H1 (cell line): ENCODE measurements around the gene ME1. TPM values are rescaled to one million over a fixed set of nuclear protein-coding genes. Genes with fewer than 3 reads are reported as not detected.

Experiments used
- CTCF ChIA-PET: fragments of 300-600 bp; sonication (Branson Sonifier 250); formaldehyde crosslinking; loops from one replicate; lab custom pipeline; 2021; ENCODE audit not compliant: partially characterized antibody; lab: Charles Lee
- POLR2A ChIA-PET: fragments of 300-600 bp; sonication (Branson Sonifier 250); formaldehyde crosslinking; loops from one replicate; lab custom pipeline; 2021; ENCODE audit warnings: inconsistent platforms; ENCODE audit not compliant: partially characterized antibody; lab: Charles Lee
- DNase-seq, 2 experiments: peaks; one replicate each; pipeline versions ENCODE4 v3.0.0 to v3.0.0-alpha.2; 2010 to 2022; ENCODE audit warnings: low spot score in 2 of 2, low read depth in 1 of 2, mixed read lengths in 1 of 2
- FAIRE-seq: peaks from 2 replicates; lab custom pipeline; 2011; peaks lifted over from hg19 to GRCh38; lab: Jason Lieb, UNC
- H2AFZ ChIP-seq: 2 replicates; pipeline ENCODE4 v1.8.1; 2012; ENCODE audit warnings: low read length, inconsistent platforms
- H2AK5ac ChIP-seq: 2 replicates; pipeline ENCODE4 v1.6.1; 2013; ENCODE audit warnings: low read depth, low read length
- H2BK120ac ChIP-seq: replicated peaks from 2 replicates; pipeline ENCODE3; 2013; ENCODE audit warnings: low read depth, low read length, inconsistent platforms
- H2BK12ac ChIP-seq: 2 replicates; pipeline ENCODE4 v1.6.1; 2013; ENCODE audit warnings: low read depth, low read length
- H2BK15ac ChIP-seq: 2 replicates; pipeline ENCODE4 v1.6.1; 2013; ENCODE audit warnings: low read length
- H2BK20ac ChIP-seq: 2 replicates; pipeline ENCODE4 v1.6.1; 2013; ENCODE audit warnings: low read length
- H2BK5ac ChIP-seq: 2 replicates; pipeline ENCODE4 v1.6.1; 2013; ENCODE audit warnings: low read depth, low read length
- H3K14ac ChIP-seq: 2 replicates; pipeline ENCODE4 v1.6.1; 2013; ENCODE audit warnings: inconsistent platforms; ENCODE audit not compliant: insufficient read length
- H3K18ac ChIP-seq: 2 replicates; pipeline ENCODE4 v1.6.1; 2013; ENCODE audit warnings: low read length; ENCODE audit errors: extremely low read depth
- H3K23ac ChIP-seq: 2 replicates; pipeline ENCODE4 v1.6.1; 2013; ENCODE audit warnings: inconsistent platforms; ENCODE audit not compliant: insufficient read length
- H3K23me2 ChIP-seq: 2 replicates; pipeline ENCODE4 v1.6.1; 2013; ENCODE audit warnings: low read depth, low read length
- H3K27ac ChIP-seq: 2 replicates; pipeline ENCODE4 v1.6.1; 2011; ENCODE audit warnings: low read depth, low read length, inconsistent platforms
- H3K27me3 ChIP-seq, 4 experiments: replicated peaks in 1 of 4; 1 replicate in 1 of 4; 2 replicates in 3 of 4; pipeline versions ENCODE4 v1.6.1 to v1.8.1; 2011 to 2013; ENCODE audit warnings: low read length in 3 of 4, mild to moderate bottlenecking in 3 of 4, inconsistent platforms in 2 of 4, mixed read lengths in 2 of 4, moderate library complexity in 1 of 4; ENCODE audit not compliant: control insufficient read depth in 3 of 4, insufficient read depth in 3 of 4; ENCODE audit errors: extremely low read depth in 1 of 4
- H3K36me3 ChIP-seq, 4 experiments: 2 replicates each; pipeline versions ENCODE4 v1.6.1 to v1.8.1; 2011 to 2013; ENCODE audit warnings: mild to moderate bottlenecking in 4 of 4, low read length in 3 of 4, moderate library complexity in 2 of 4, control low read depth in 1 of 4, inconsistent platforms in 1 of 4; ENCODE audit not compliant: insufficient read depth in 4 of 4, control insufficient read depth in 2 of 4
- H3K4ac ChIP-seq: replicated peaks from 2 replicates; pipeline ENCODE3; 2013; ENCODE audit warnings: low read length, low read depth, mixed read lengths, inconsistent platforms; ENCODE audit not compliant: insufficient read length
- H3K4me1 ChIP-seq, 4 experiments: replicated peaks in 1 of 4; 1 replicate in 1 of 4; 2 replicates in 3 of 4; pipeline versions ENCODE4 v1.6.1 to v1.8.1; 2011 to 2013; ENCODE audit warnings: low read length in 3 of 4, inconsistent platforms in 2 of 4, mixed read lengths in 1 of 4; ENCODE audit not compliant: insufficient read depth in 4 of 4, control insufficient read depth in 3 of 4
- H3K4me2 ChIP-seq, 2 experiments: 2 replicates each; pipeline versions ENCODE4 v1.6.1 to v1.8.1; 2011 to 2013; ENCODE audit warnings: low read depth in 2 of 2, low read length in 2 of 2, control low read depth in 1 of 2, inconsistent platforms in 1 of 2, mild to moderate bottlenecking in 1 of 2; ENCODE audit not compliant: insufficient read depth in 1 of 2
- H3K4me3 ChIP-seq, 4 experiments: fragments of 200-600, 300-600 bp in 1 of 4; sonication (generic), shearing (Covaris generic), sonication (Bioruptor Twin) in 1 of 4; 2 replicates each; pipeline versions ENCODE4 v1.5.1 to v1.8.1; 2011 to 2016; ENCODE audit warnings: low read length in 4 of 4, low read depth in 3 of 4, control low read depth in 2 of 4, inconsistent platforms in 2 of 4, mild to moderate bottlenecking in 2 of 4, mixed read lengths in 1 of 4, moderate library complexity in 1 of 4; ENCODE audit not compliant: insufficient read depth in 2 of 4; ENCODE audit errors: extremely low read depth in 1 of 4
- H3K56ac ChIP-seq: replicated peaks from 2 replicates; pipeline ENCODE3; 2013; ENCODE audit warnings: low read depth, mild to moderate bottlenecking, mixed read lengths, low read length, inconsistent platforms; ENCODE audit not compliant: insufficient read length
- H3K79me1 ChIP-seq: 2 replicates; pipeline ENCODE4 v1.6.1; 2013; ENCODE audit warnings: low read depth, low read length, control low read depth
- H3K79me2 ChIP-seq, 2 experiments: 2 replicates each; pipeline versions ENCODE4 v1.6.1 to v1.8.1; 2012 to 2013; ENCODE audit warnings: low read length in 2 of 2, mild to moderate bottlenecking in 2 of 2, inconsistent platforms in 1 of 2; ENCODE audit not compliant: insufficient read depth in 2 of 2, control insufficient read depth in 1 of 2
- H3K9ac ChIP-seq, 4 experiments: replicated peaks in 1 of 4; 1 replicate in 1 of 4; 2 replicates in 3 of 4; pipeline versions ENCODE4 v1.6.1 to v1.8.1; 2011 to 2013; ENCODE audit warnings: low read depth in 3 of 4, low read length in 3 of 4, control low read depth in 2 of 4, mild to moderate bottlenecking in 2 of 4, moderate library complexity in 2 of 4, inconsistent platforms in 1 of 4; ENCODE audit errors: extremely low read depth in 1 of 4
- H3K9me3 ChIP-seq, 2 experiments: 2 replicates each; pipeline versions ENCODE4 v1.6.1 to v1.8.1; 2012 to 2013; ENCODE audit warnings: mild to moderate bottlenecking in 2 of 2, moderate library complexity in 2 of 2, control low read depth in 1 of 2, inconsistent platforms in 1 of 2, low read depth in 1 of 2, low read length in 1 of 2, mixed read lengths in 1 of 2; ENCODE audit not compliant: insufficient read depth in 2 of 2
- H4K20me1 ChIP-seq, 2 experiments: replicated peaks in 1 of 2; 2 replicates each; pipeline versions ENCODE3 to v1.8.1; 2011 to 2013; ENCODE audit warnings: inconsistent platforms in 2 of 2, low read length in 2 of 2, mild to moderate bottlenecking in 1 of 2; ENCODE audit not compliant: insufficient read depth in 2 of 2, control insufficient read depth in 1 of 2
- H4K5ac ChIP-seq: 2 replicates; pipeline ENCODE4 v1.6.1; 2013; ENCODE audit warnings: low read length, low read depth, mixed read lengths, inconsistent platforms; ENCODE audit not compliant: insufficient read length
- H4K8ac ChIP-seq: 2 replicates; pipeline ENCODE4 v1.8.0; 2013; ENCODE audit warnings: mild to moderate bottlenecking, moderate library complexity, low read length, inconsistent platforms; ENCODE audit not compliant: insufficient read depth; ENCODE audit errors: extremely low read depth
- H4K91ac ChIP-seq: replicated peaks from 2 replicates; pipeline ENCODE3; 2013; ENCODE audit warnings: low read length, mixed read lengths, inconsistent platforms; ENCODE audit not compliant: insufficient read length
- ASH2L ChIP-seq: fragments of 200-600, 300-600 bp; sonication (generic); IDR thresholded peaks from one replicate; pipeline ENCODE4 v1.7.1; 2017; ENCODE audit warnings: low read length
- BCL11A ChIP-seq, 2 experiments: IDR thresholded peaks; one replicate each; pipeline ENCODE4 v1.6.1; 2011; ENCODE audit warnings: low read depth in 2 of 2, low read length in 2 of 2, mild to moderate bottlenecking in 2 of 2
- CTBP2 ChIP-seq: IDR thresholded peaks from 2 replicates; pipeline ENCODE4 v1.7.0; 2011; ENCODE audit warnings: borderline replicate concordance, mild to moderate bottlenecking, moderate library complexity, mixed read lengths, low read length; ENCODE audit not compliant: insufficient read depth, insufficient read length
- FOSL1 ChIP-seq: IDR thresholded peaks from 2 replicates; pipeline ENCODE4 v1.6.1; 2011; ENCODE audit warnings: mild to moderate bottlenecking, low read depth, low read length, moderate library complexity; ENCODE audit not compliant: insufficient read depth
- HDAC2 ChIP-seq, 2 experiments: fragments of 300-600 bp in 1 of 2; sonication (generic) in 1 of 2; IDR thresholded peaks; 2 replicates each; pipeline ENCODE4 v1.6.1; 2011 to 2012; ENCODE audit warnings: low read depth in 2 of 2, low read length in 2 of 2, mild to moderate bottlenecking in 2 of 2, moderate library complexity in 2 of 2, borderline replicate concordance in 1 of 2, inconsistent platforms in 1 of 2
- JUN ChIP-seq: IDR thresholded peaks from 2 replicates; pipeline ENCODE4 v1.6.1; 2011; ENCODE audit warnings: low read depth, mild to moderate bottlenecking, improper control_type of control experiment, low read length
- POLR2A ChIP-seq, 2 experiments: IDR thresholded peaks; 1 replicate in 1 of 2; 2 replicates in 1 of 2; pipeline ENCODE4 v1.6.1; 2011; ENCODE audit warnings: low read depth in 2 of 2, low read length in 2 of 2, mild to moderate bottlenecking in 2 of 2; ENCODE audit errors: control extremely low read depth in 1 of 2
- SP2 ChIP-seq: IDR thresholded peaks from 2 replicates; pipeline ENCODE4 v1.6.1; 2012; ENCODE audit warnings: mild to moderate bottlenecking, low read length, inconsistent platforms
- SRF ChIP-seq: IDR thresholded peaks from 2 replicates; pipeline ENCODE4 v1.6.1; 2011; ENCODE audit warnings: mild to moderate bottlenecking, low read depth, low read length, moderate library complexity
- TAF7 ChIP-seq: optimal IDR thresholded peaks from 2 replicates; pipeline ENCODE3; 2011; ENCODE audit warnings: low read depth, mild to moderate bottlenecking, inconsistent platforms, low read length, moderate library complexity, borderline replicate concordance
- TEAD4 ChIP-seq: IDR thresholded peaks from 2 replicates; pipeline ENCODE4 v1.6.1; 2012; ENCODE audit warnings: low read depth, low read length, inconsistent platforms, mixed read lengths
- WGBS, 2 experiments: shearing (Covaris generic) in 1 of 2; methylation state at CpG; one replicate each; pipeline versions ENCODE4 v1.1.6 to v1.1.7; 2013 to 2015; ENCODE audit warnings: low lambda C conversion rate in 2 of 2, mixed read lengths in 2 of 2, inconsistent platforms in 1 of 2, low coverage in 1 of 2, missing lambda C conversion rate in 1 of 2; ENCODE audit not compliant: insufficient replicate concordance in 2 of 2, insufficient coverage in 1 of 2, insufficient read length in 1 of 2; ENCODE audit errors: extremely low coverage in 1 of 2, missing lambda C conversion rate in 1 of 2; 5-methylcytosine and 5-hydroxymethylcytosine counted together
- polyA plus RNA-seq, 7 experiments: library from polyadenylated mRNA; depleted of rRNA in 3 of 7; stranded (reverse) in 5 of 7; unstranded in 2 of 7; fragments of >200 nt in 5 of 7; fragments of 200-250 nt in 2 of 7; gene quantifications; 1 replicate in 5 of 7; 2 replicates in 1 of 7; 4 replicates in 1 of 7; pipeline versions ENCODE4 v1.2.1 to v1.2.3, GENCODE V29; 2011 to 2013; ENCODE audit warnings: missing spikeins in 2 of 7, mixed read lengths in 2 of 7
- total RNA-seq: library from RNA; stranded (reverse); fragmentation: NEBNext Ultra II Directional; extraction: Animal tissue kit (Norgen Biotek cat#: 25700); gene quantifications from 2 replicates; pipeline ENCODE4 v1.2.1, GENCODE V29; 2021
- TF ChIP-seq, protein P1 (sequence below): IDR thresholded peaks from 2 replicates; pipeline ENCODE4 v1.6.1; 2012; ENCODE audit warnings: inconsistent platforms

ME1 gene
- total and polyA plus RNA-seq, 2 of the 8 experiments (the other 6 are each of a cell fraction or from before 2014, with no cell fraction given), result 1.3 to 3.9 TPM

DNA sequence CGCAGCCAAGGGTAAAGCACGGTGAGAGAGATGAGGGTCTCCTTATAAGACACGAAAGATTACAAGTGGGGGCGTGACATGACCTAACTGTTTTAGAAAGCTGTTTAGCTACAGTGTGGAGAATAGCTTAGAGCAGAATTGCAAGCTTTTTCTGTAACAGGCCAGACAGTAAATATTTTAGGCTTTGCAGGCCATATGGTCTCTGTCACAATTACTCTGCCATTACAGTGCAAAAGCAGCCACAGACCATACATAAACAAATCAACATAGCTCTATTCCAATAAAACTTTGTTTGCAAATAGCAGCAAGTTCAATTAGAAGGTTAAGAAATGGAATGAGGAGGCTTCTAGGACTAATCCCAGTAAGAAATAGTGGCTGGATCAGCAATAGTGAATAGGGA, 254.6 kb downstream of the ME1 start:
- CTCF ChIA-PET, result interaction anchor here (0.5 to 1.5 kb wide), 6 partner anchors 16 to 920 kb away, joined by 4 to 7 read pairs (median 4); partner anchors contain the start of gene PRSS35
- no peak overlapping the region for H4K8ac ChIP-seq

More for the DNA sequence above, 254.6 kb downstream of the ME1 start:
- Histone ChIP-seq H3K23ac (no peak overlapping the region), H2BK120ac (no peak overlapping the region), H3K18ac (no peak overlapping the region), H3K4me1 (no peaks in the 10 kb centered on the region; a peak in 1 of 7 replicates), H3K14ac (no peak overlapping the region), H3K9me3 (no peaks in the 10 kb centered on the region), H4K5ac (no peak overlapping the region), H2BK15ac (no peak overlapping the region), H3K9ac (no peak overlapping the region), H3K56ac (no peak overlapping the region), H3K23me2 (no peaks in the 10 kb centered on the region), H4K91ac (no peak overlapping the region), H2AK5ac (no peak overlapping the region), H3K36me3 (peaks cover 2 to 73% (median 31%) of the 10 kb centered on the region in 4 experiments; a peak in 6 of 8 replicates), H4K20me1 (peaks cover 0 to 2% of the 10 kb centered on the region in 2 experiments), H3K79me2 (no peaks in the 10 kb centered on the region), H2BK20ac (no peak overlapping the region), H3K27ac (no peak overlapping the region), H3K4me2 (no peak overlapping the region), H3K27me3 (no peaks in the 10 kb centered on the region), H2BK12ac (no peak overlapping the region), H2BK5ac (no peak overlapping the region), H2AFZ (no peak overlapping the region), H3K4ac (no peak overlapping the region), H3K79me1 (no peaks in the 10 kb centered on the region; the same call in 1 of the 2 replicates), H3K4me3 (no peak overlapping the region)
- POLR2A ChIA-PET, result interaction anchor here (1.4 kb wide), 1 partner anchor 9 kb away, joined by 6 read pairs; no protein-coding TSS in a partner anchor
- DNase-seq (no peak), FAIRE-seq (no peak)
- TF ChIP-seq JUN (no peak), TEAD4 (no peak), CTBP2 (no peak), SRF (no peak), ASH2L (no peak), TAF7 (no peak), BCL11A (IDR thresholded peaks at IDR 0.05; ENCODE audit: low read depth in 2 of 2, low read length in 2 of 2) (no peak), SP2 (no peak), HDAC2 (IDR thresholded peaks at IDR 0.05; ENCODE audit: borderline replicate concordance in 1 of 2, low read depth in 2 of 2, low read length in 2 of 2) (no peak), POLR2A (IDR thresholded peaks at IDR 0.05; ENCODE audit: control extremely low read depth in 1 of 2, low read depth in 2 of 2, low read length in 2 of 2) (no peak), FOSL1 (no peak)
- TF ChIP-seq, protein P1, sequence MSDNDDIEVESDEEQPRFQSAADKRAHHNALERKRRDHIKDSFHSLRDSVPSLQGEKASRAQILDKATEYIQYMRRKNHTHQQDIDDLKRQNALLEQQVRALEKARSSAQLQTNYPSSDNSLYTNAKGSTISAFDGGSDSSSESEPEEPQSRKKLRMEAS, result no peak
- WGBS, 2 experiments, result 96% methylated on average over 4 of the region's 4 CpGs; no CpG with 5 or more reads in 1 of the 2 experiments
